Muscle of leg (tissue), 11 donors: ENCODE results near the gene DEK. TPM values are rescaled to one million over a fixed set of nuclear protein-coding genes. Genes with fewer than 3 reads are reported as not detected.
A peak's percentile ranks its signal among the peaks of the same experiment; 100 is the strongest.
"Not testable (repeated sequence)": the region's sequence is repeated elsewhere in the genome, so short reads cannot be mapped to it uniquely, and the experiment has no call there.

Experiments used
- DNase-seq: peaks from one replicate; pipeline ENCODE4 v3.0.0; 2013
- H3K27ac ChIP-seq: one replicate; pipeline ENCODE4 v1.5.1; 2013; ENCODE audit warnings: mild to moderate bottlenecking, low read length, control low read depth
- H3K27me3 ChIP-seq: one replicate; pipeline ENCODE4 v1.6.1; 2013; ENCODE audit warnings: low read length; ENCODE audit not compliant: control insufficient read depth, insufficient read depth
- H3K36me3 ChIP-seq: one replicate; pipeline ENCODE4 v1.6.1; 2013; ENCODE audit warnings: low read length; ENCODE audit not compliant: control insufficient read depth, insufficient read depth
- H3K4me1 ChIP-seq: one replicate; pipeline ENCODE4 v1.6.1; 2013; ENCODE audit warnings: low read length; ENCODE audit not compliant: control insufficient read depth, insufficient read depth
- H3K4me3 ChIP-seq: one replicate; pipeline ENCODE4 v1.5.1; 2013; ENCODE audit warnings: low read length, control low read depth
- H3K9me3 ChIP-seq: replicated peaks from 2 replicates; pipeline ENCODE4 v1.6.1; 2013; ENCODE audit warnings: low read depth, low read length; ENCODE audit not compliant: control insufficient read depth
- WGBS: methylation state at CpG from one replicate; pipeline ENCODE4 v1.1.5; 2013; ENCODE audit warnings: missing lambda C conversion rate; ENCODE audit not compliant: insufficient coverage; 5-methylcytosine and 5-hydroxymethylcytosine counted together
- polyA plus RNA-seq, 8 donors: library from polyadenylated mRNA; unstranded; fragments of 120-200 nt; gene quantifications; one replicate each; pipeline versions ENCODE4 v1.2.1 to v1.2.3, GENCODE V29; 2013; ENCODE audit warnings: inconsistent platforms in 1 of 8, low replicate concordance in 1 of 8; ENCODE audit not compliant: insufficient read length in 8 of 8, insufficient read depth in 1 of 8
- total RNA-seq: library from RNA; stranded (reverse); fragments of 120-200 nt; gene quantifications from one replicate; pipeline ENCODE4 v1.2.4, GENCODE V29; 2013

The DEK gene
- total and polyA plus RNA-seq, 9 donors = 82.6 to 141 (median 120) TPM

DNA sequence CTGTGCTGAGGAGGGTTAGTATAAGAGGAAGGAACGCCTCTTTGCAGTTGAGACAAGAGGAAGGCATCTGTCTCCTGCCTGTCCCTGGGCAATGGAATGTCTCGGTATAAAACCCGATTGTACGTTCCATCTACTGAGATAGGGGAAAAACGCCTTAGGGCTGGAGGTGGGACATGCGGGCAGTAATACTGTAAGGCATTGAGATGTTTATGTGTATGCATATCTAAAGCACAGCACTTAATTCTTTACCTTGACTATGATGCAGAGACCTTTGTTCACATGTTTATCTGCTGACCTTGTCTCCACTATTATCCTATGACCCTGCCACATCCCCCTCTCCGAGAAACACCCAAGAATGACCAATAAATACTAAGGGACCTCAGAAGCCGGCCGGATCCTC lies 37.2 kb downstream of the DEK start:
- H3K4me1 ChIP-seq, H3K27me3 ChIP-seq, H3K4me3 ChIP-seq, H3K27ac ChIP-seq, DNase-seq: not testable (repeated sequence)
- Histone ChIP-seq H3K9me3 (peaks cover 12% of the 10 kb centered on the region), H3K36me3 (peaks cover 20% of the 10 kb centered on the region)
- WGBS = 93% methylated on average over 3 of the region's 9 CpGs

DNA sequence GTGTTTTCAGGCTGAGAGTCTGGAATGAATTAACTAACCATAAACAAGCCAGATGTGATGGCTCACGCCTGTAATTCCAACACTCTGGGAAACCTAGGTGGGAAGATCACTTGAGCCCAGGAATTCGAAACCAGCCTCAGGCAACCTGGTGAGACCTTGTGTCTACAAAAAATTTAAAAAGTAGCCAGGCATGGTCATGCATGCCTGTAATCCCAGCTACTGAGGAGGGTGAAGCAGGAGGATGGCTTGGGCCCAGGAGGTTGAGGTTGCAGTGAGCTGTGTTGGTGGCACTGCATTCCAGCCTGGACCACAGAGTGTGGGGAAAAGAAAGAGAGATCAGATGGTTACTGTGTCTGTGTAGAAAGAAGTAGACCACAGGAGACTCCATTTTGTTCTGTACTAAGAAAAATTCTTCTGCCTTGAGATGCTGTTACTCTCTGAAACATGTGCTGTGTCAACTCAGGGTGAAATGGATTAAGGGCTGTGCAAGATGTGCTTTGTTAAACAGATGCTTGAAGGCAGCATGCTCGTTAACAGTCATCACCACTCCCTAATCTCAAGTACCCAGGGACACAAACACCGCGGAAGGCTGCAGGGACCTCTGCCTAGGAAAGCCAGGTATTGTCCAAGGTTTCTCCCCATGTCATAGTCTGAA lies 37.8 kb downstream of the DEK start:
- not testable (repeated sequence) for H3K9me3 ChIP-seq, H3K4me3 ChIP-seq, H3K27ac ChIP-seq, H3K27me3 ChIP-seq, H3K4me1 ChIP-seq
- 50% methylated on average over 1 of the region's 5 CpGs for WGBS
- DNase-seq = peak; percentile 20
- peaks cover 23% of the 10 kb centered on the region for H3K36me3 ChIP-seq

DNA sequence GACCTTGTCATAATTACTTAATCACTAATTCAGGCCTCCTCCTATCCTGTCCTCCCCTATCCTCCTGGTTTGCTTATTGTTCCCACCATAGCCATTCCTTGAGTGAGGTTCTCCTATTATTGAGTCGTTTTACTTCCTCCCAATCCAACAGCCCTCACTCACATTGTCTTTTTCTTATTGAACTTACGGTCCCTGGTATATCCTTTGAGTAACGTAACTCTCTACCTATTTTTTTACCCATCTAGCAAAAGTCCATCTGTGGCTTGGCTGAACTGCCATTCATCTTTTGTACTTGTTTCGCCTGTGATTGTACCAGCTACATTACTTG lies 43.1 kb downstream of the DEK start:
- no peak for DNase-seq
- H3K9me3 ChIP-seq = no peaks in the 10 kb centered on the region
- H3K36me3 ChIP-seq = peaks cover 23% of the 10 kb centered on the region
- H3K27me3 ChIP-seq = no peaks in the 10 kb centered on the region
- no peak overlapping the region for H3K27ac ChIP-seq
- no peak overlapping the region for H3K4me3 ChIP-seq
- 86% methylated on average over 1 of the region's 4 CpGs for WGBS
- H3K4me1 ChIP-seq = no peaks in the 10 kb centered on the region

DNA sequence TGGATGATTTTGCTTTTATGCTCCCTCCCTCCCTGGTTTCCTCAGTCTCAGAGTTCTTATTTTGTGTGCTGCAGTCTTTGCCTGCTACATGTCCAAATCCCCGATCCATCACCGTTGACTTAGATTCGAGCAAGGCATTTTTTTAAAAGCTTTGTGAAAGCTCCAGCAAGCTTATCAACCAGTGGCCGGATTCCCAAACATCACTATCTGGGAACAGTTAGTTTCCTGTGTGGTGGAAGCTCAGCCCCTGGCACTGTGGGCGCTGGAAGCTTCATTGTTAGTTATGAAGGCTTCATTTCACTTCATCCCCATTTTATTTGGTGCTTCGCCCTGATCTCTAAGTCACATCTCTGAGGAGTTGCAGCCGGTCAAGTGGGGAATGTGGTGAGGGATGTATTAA lies 44.7 kb downstream of the DEK start:
- no peak for DNase-seq
- no peaks in the 10 kb centered on the region for H3K4me1 ChIP-seq
- H3K27ac ChIP-seq = no peak overlapping the region
- peaks cover 29% of the 10 kb centered on the region for H3K36me3 ChIP-seq
- WGBS = no CpG with 5 or more reads among the region's 7 CpGs
- no peaks in the 10 kb centered on the region for H3K9me3 ChIP-seq
- no peak overlapping the region for H3K4me3 ChIP-seq
- H3K27me3 ChIP-seq = no peaks in the 10 kb centered on the region

DNA sequence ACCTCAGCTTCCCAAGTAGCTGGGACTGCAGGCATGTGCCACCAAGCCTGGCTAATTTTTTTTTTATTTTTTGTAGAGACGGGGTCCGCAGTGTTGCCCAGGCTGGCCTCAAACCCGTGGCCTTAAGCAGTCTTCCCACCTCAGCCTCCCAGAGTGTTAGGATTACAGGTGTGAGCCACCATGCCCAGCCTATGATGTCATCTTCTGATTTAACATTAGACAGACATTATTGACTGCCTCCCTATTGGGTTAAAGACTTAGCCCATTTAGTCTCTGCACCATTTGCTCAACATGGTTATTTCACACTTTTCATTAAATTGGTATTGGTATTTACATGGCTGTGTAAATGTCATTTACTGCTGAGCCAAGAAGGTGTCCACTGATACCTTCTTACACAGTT lies 46.1 kb downstream of the DEK start:
- Histone ChIP-seq H3K4me1 (no peaks in the 10 kb centered on the region), H3K27me3 (no peaks in the 10 kb centered on the region), H3K4me3 (no peak overlapping the region), H3K27ac (no peak overlapping the region), H3K36me3 (peaks cover 36% of the 10 kb centered on the region), H3K9me3 (no peaks in the 10 kb centered on the region)
- 100% methylated on average over 1 of the region's 3 CpGs for WGBS
- no peak for DNase-seq

DNA sequence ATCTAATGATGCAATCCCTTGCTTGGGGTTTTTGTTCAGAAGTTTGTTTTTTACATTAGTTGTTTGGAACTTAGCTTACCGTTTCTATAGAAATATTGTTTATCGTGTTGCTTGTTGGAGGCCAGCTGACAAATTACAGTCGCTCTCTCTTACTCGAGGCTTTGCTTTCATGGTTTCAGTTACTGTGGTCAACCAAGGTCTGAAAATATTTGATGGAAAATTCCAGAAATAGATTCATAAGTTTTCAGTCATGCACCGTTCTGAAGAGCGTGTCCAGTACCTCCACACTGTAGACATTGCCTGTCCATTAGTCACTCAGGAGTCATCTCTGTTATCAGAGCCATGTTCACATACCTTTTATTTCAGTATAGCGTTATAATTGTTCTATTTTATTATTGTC lies 47.9 kb downstream of the DEK start:
- DNase-seq = no peak
- WGBS = 63% methylated on average over 4 of the region's 7 CpGs
- no peaks in the 10 kb centered on the region for H3K27me3 ChIP-seq
- H3K4me3 ChIP-seq = no peak overlapping the region
- peaks cover 34% of the 10 kb centered on the region for H3K36me3 ChIP-seq
- H3K4me1 ChIP-seq = no peaks in the 10 kb centered on the region
- no peaks in the 10 kb centered on the region for H3K9me3 ChIP-seq
- no peak overlapping the region for H3K27ac ChIP-seq

DNA sequence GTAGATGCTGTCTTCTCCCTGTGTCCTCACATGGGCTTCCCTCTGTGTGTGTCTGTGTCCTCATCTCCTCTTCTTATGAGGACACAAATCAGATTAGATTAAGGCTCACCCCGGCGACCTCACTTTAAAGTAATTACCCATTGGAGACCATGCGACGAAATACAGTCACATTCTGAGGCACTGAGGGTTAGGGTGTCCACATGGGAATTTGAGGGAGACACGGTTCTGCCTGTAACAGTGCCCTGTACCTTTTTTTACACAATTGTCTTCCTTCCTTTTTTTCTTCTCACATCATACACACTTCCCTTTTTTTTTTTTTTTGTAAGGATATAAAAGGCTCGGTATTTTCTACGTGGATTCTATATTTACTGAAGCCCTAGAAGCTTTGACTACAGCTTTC lies 48.9 kb downstream of the DEK start:
- DNase-seq = no peak
- Histone ChIP-seq H3K4me3 (no peak overlapping the region), H3K9me3 (no peaks in the 10 kb centered on the region), H3K27me3 (no peaks in the 10 kb centered on the region), H3K36me3 (peaks cover 33% of the 10 kb centered on the region), H3K4me1 (no peaks in the 10 kb centered on the region), H3K27ac (no peak overlapping the region)
- WGBS = no CpG with 5 or more reads among the region's 7 CpGs

DNA sequence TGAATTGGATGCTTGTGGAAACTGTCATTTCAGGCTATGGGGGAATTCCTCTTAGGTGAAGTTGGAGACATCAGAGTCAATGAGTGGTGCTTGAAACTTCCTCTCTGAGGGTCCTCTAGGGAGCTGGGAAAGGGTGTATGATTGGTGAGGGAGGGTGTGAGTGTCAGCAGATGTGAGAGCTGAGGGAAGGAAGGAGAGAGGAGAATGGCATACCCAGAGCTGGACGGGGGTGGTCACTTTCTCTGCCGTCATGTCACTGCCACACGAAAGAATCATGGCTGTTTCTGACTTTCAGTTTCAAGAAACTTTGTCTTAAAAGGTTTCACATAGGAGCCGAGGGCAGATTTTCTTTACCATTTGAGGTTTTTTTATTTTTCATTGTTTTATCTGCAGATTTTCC lies 50.3 kb downstream of the DEK start:
- no CpG with 5 or more reads among the region's 4 CpGs for WGBS
- no peak for DNase-seq
- H3K4me3 ChIP-seq = no peak overlapping the region
- no peak overlapping the region for H3K27ac ChIP-seq
- peaks cover 35% of the 10 kb centered on the region for H3K36me3 ChIP-seq
- no peaks in the 10 kb centered on the region for H3K27me3 ChIP-seq
- H3K4me1 ChIP-seq = no peaks in the 10 kb centered on the region
- no peaks in the 10 kb centered on the region for H3K9me3 ChIP-seq

DNA sequence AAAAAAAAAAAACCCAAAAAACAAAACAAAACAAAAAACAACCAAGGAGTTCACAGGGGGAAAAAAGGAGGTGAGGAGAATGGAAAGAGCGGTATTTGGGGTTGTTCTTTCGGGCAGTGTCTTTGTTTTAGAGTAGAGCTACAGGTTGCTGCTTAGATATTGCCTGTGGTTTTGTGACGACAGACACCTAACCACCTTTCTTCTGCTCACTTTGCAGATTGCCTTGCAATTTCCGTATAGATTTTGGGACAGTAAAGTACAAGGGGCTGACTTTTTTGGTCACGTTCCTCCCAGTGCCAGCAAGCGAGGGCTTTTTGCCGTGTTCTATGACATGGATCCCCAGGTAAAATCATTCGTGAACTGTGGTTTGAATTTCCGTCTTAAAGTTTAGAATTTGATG lies 50.9 kb downstream of the DEK start:
- WGBS = 95% methylated on average over 3 of the region's 9 CpGs
- DNase-seq = no peak
- H3K4me1 ChIP-seq = no peaks in the 10 kb centered on the region
- H3K27me3 ChIP-seq = no peaks in the 10 kb centered on the region
- peaks cover 33% of the 10 kb centered on the region for H3K36me3 ChIP-seq
- no peak overlapping the region for H3K27ac ChIP-seq
- H3K4me3 ChIP-seq = no peak overlapping the region
- H3K9me3 ChIP-seq = no peaks in the 10 kb centered on the region

DNA sequence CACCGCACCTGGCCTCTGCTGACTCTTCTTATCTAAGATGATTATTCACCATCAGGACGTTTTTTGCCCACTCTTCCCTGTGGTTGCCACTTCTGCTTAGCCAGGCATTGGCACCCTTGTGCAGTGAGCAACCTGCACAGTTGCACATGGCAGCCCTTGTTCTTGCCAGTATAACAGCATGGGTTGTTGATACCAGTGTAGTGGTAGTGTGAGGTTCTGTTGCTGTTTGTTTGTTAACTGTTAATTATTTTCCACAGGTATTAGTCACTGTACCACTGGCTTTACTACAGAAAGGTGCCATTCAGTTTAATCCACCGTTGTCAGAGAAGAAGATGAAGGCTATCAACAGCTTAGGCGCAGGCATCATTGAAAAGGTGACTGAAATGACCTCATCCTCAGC lies 52.1 kb downstream of the DEK start:
- 87% methylated on average over 3 of the region's 4 CpGs for WGBS
- Histone ChIP-seq H3K4me3 (no peak overlapping the region), H3K36me3 (peaks cover 27% of the 10 kb centered on the region), H3K9me3 (no peaks in the 10 kb centered on the region), H3K27ac (no peak overlapping the region), H3K27me3 (no peaks in the 10 kb centered on the region), H3K4me1 (no peaks in the 10 kb centered on the region)
- no peak for DNase-seq

DNA sequence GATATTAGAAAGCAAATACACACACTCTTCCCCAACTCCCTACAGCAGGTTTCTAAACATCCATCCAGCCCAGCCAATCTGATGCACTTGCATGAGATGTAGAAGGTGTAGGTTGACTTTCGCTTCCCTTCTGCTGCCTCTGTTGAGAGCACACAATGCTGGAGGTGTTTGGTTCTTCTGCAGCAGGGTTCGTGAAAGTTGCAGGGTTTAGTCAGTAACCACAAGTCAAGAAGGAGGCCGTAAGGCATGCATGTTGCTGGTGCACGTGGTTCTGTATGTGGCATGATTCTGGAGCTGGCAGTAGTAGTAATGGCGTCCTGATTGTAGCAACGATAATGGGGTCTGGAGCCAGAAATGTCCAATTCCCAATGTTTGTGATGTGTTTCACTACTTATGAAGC lies 53.0 kb downstream of the DEK start:
- Histone ChIP-seq H3K4me3 (no peak overlapping the region), H3K36me3 (peaks cover 26% of the 10 kb centered on the region)
- WGBS = 73% methylated on average over 3 of the region's 6 CpGs

More for the DNA sequence above, 53.0 kb downstream of the DEK start:
- Histone ChIP-seq H3K27ac (no peak overlapping the region), H3K4me1 (no peaks in the 10 kb centered on the region), H3K27me3 (no peaks in the 10 kb centered on the region), H3K9me3 (no peaks in the 10 kb centered on the region)
- DNase-seq = no peak
